ENCODE results near the gene DEAF1. TPM values are rescaled to one million over a fixed set of nuclear protein-coding genes. Genes with fewer than 3 reads are reported as not detected.

The DEAF1 gene
- total RNA-seq, 1 donor from 2014 or later: 54.9 TPM

DNA sequence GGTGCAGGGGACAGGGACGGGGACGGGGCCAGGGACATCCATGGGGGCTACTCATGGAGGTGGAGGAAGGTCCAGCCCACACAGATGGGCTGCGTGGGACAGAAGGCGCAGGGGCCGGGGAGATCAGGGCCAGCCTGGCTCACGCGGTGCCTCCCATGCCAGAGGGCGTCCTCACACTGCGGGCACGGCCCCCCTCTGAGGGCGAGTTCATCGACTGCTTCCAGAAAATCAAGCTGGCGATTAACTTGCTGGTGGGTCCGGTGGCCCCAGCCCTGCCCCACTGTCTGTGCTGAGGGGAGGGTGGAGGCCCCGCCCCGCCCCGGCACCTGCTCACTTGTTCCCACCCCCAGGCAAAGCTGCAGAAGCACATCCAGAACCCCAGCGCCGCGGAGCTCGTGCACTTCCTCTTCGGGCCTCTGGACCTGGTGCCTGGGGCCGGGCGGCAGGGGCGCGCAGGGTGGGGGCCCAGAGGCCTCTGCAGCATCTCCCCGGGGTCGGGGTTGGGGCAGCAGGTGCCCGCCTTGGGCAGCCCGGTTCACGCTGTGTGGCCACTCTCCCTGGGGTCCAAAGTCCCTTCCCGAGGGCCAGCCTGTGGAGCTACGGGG, 26.8 kb upstream of the DEAF1 start:
- no peak for DNase-seq (ENCODE audit: low spot score)

DNA sequence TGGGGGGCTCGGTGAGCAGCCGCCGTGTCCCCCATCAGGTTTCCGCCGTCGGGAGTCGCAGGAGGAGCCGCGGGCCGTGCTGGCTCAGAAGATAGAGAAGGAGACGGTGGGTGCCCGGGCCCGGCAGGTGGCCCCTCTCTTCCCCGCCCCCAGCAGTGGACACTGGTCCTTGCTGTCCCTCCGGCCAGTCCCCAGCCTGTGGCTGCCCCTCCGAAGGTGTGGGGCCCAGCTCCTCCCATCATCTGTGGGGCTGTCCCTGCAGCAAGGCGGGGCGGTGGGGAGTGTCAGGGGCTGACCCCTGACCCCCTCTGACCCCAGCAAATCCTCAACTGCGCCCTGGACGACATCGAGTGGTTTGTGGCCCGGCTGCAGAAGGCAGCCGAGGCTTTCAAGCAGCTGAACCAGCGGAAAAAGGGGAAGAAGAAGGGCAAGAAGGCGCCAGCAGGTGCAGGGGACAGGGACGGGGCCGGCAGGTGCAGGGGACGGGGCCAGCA, 26.3 kb upstream of the DEAF1 start:
- no peak for DNase-seq (ENCODE audit: low spot score)

DNA sequence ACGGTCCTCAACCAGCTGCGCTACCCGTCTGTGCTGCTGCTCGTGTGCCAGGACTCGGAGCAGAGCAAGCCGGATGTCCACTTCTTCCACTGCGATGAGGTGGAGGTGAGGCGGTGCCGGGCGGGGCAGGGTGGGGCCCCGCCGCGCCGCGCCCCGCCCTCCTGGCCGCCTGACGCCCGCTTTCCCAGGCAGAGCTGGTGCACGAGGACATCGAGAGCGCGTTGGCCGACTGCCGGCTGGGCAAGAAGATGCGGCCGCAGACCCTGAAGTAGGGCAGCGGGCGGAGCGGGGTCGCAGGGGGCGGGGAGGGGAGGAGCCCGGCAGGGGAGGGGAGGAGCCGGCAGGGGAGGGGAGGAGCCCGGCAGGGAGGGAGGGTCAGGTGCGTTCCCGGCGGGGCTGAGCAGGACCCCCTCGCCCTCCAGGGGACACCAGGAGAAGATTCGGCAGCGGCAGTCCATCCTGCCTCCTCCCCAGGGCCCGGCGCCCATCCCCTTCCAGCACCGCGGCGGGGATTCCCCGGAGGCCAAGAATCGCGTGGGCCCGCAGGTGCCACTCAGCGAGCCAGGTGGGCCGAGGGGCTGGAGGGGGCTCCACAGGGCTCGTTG, 25.7 kb upstream of the DEAF1 start:
- DNase-seq (ENCODE audit: low spot score): no peak

DNA sequence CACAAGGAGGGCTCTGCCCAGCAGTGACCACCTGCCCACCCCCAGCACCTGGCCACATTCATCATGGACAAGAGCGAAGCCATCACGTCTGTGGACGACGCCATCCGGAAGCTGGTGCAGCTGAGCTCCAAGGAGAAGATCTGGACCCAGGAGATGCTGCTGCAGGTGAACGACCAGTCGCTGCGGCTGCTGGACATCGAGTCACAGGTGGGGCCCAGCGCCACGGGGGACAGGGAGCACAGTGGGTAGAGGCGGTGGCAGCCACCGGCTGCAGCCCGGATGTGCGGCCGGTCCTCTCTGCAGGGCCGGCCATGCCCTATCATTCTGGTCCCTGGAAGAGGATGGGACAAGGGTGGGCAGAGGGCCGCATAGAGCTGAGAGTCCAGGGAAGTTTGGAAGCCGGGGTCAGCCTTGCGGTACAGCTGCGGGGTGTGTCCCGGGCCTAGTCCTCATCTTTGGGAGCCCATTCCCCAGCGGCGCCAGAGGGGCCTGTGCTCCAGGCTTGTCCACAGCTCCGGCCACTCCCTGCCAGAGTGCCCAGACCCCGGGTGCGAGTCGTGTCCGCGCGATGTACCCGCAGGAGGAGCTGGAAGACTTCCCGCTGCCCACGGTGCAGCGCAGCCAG, 25.1 kb upstream of the DEAF1 start:
- DNase-seq (ENCODE audit: low spot score): no peak

DNA sequence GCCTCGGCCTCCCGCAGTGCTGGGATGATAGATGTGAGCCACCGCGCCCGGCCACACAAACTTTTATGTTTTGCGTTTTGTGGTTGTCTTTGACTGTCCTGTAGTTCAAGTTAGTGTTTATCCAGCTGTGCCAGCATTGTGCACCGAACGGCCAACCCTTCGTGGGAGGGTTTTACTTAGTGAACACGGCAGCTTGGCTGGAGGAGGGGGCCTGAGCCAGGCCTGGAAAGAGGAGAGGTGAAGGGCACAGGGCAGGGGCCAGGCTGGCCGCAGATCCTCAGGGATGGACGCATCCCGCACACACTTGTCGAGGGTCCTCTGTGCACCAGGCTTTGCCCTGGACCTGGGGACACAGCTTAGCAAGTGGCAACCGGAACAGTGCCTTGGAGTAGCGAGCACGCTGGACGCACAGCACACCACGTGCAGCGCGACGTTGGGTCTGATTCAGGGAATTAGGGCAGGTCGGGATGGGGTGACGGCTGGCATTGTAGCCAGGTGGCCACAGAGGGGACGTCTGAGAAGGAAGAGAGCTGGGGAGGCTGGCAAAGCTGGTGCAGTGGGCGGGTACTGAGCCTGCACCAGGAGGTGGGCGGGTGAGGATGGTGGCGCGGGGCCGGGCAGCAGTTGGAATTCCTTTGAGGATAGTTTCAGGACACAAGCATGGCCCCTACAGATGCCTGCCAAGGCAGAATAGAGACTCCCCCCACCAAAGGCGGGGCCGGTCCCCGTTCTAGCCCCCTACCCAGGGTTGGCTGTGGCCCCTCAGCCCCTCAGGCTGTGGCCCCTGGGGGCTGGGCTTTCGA, 24.4 kb upstream of the DEAF1 start:
- no peak for DNase-seq (ENCODE audit: low spot score)

DNA sequence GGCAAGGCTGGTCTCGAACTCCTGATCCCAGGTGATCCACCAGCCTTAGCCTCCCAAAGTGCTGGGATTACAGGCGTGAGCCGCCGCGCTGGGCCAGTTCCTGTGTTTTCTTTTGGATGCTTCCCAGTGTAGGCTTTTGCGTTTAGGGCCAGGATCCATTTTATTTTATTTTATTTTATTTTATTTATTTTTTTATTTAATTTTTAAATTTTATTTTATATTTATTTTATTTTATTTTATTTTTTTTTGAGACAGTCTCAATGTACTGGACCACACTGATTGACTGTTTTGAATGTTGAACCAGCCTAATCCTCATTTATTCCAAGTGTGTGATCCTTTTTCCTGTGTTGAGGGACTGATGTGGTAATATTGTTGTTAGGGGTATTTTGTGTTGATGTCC, 19.4 kb upstream of the DEAF1 start:
- no peak for DNase-seq (ENCODE audit: low spot score)

DNA sequence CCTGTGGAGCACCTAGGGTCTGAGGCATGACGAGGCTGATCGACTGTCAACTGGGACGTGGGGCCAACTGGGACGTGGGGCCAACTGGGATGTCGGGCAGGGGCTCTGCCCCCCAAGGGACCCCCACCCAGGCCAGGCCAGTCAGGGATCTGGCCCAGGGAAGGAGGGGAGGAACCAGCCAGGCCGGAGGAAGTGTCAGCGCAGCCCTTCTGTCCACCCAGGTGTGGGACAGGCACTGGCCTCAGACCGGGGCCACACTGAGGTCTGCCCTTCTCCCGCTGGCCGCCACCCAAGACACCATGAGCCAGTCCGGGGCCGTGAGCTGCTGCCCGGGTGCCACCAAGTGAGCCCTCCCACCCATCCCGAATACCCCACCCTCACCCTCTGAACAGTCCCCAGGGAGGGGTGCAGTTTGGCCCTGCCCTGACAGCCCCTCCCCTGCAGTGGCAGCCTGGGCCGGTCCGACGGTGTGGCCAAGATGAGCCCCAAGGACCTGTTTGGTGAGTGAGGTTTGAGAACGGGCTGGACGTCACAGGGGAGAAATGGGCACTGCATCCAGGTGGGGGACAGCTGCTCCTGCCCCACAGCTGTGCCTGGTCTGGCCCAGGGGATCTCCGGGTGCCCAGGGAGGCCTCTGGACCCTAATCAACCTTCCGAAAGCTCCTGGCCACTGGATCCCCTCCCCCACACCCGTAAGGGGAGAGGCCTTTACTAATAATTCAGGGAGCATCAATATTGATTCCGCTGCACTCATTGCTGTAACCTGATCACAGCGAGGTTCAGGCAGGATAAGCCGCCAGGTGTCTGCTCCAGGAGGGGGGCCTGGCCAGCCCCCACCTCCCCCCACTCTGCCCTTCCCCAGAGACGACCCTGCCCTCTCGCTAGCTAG, 14.3 kb upstream of the DEAF1 start:
- DNase-seq (ENCODE audit: low spot score): no peak

DNA sequence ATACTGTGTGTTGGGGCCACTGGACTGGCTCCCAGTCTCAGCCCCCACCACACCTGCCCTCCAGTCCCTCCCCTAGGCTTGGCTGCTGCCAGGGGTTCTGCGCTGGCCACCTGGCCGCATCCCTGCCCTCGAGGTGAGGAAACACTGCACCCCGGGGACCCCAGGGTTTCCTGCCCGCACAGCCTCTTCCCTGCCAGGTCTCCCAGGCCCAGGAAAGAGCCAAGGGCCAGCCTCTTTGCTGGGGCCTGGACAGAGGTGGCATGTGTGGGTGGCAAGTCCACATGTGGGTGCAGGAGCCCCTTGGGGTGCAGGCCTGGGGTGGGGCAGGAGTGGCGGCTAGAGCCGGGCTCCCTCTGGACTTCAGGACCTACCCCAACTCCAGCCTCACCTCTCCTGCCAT, 13.5 kb upstream of the DEAF1 start:
- no peak for DNase-seq (ENCODE audit: low spot score)

DNA sequence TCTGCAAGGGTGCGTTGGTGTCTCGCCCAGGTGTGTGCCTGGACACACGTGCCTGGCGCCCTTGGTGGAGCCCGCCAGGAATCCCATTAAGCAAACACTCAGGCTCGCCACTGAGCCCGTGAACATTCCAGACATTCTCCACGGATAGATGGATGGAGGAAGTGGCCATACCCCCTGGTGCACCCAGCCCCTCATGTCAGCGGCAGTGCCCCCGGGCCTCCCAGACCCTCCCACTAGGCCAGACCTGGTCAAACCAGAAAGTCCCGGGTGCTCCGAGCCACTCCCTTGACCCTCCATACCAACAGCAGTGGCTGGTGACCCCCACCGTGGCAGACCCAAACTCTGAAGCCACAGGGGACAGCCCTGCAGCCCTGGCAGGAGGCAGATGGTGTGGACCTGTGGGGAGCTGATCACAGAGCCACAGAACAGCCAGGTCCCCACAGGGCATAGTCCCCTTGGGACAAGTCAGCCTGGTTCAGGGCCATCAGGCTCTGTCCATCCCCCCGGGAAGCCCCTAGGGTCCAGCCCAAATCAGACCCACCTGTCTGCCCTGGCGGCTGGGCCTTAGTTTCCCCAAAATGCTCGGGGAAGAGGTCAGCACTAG, 12.9 kb upstream of the DEAF1 start:
- no peak for DNase-seq (ENCODE audit: low spot score)

DNA sequence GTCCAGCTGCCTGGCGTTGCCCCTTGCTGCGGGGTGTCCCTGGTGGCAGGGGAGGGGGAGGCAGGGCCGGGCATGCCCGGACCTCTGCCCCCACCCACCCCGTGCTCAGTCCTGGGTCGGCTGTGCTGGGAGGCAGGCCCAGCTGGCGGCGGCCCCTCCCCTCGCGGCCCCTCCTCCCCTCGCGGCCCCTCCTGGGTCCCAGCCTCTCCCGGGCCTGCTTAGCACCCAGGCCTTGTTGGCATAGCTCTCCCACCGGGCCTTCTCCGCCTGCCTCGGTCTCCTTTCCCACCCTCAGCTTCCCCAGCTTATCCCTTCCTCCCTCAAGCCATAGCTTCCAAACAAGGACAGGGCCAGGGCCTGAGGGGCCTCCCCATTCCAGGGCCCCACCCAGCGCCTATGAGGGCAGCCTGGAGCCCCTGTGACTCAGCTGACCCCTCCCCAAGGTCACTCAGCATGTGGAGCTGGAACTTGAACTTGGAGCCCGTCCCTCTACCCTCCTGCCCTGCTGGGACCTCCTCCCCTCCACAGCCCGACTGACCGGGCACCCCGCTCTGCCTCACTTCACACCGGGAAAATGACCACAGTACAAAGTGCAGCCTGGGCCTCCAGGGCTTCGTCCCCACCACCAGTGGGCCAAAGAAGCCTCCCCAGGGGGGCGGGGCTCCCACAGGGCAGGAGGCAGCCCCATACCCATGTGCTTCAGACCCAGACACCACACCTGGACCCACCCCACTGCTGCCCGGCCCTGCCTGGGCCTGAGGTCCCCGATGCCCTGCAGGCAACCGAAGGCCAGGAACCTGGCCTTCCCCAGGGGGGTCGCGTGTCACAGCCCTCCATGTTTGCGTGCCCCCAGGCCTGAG, 12.2 kb upstream of the DEAF1 start:
- DNase-seq (ENCODE audit: low spot score): peak; percentile 63

DNA sequence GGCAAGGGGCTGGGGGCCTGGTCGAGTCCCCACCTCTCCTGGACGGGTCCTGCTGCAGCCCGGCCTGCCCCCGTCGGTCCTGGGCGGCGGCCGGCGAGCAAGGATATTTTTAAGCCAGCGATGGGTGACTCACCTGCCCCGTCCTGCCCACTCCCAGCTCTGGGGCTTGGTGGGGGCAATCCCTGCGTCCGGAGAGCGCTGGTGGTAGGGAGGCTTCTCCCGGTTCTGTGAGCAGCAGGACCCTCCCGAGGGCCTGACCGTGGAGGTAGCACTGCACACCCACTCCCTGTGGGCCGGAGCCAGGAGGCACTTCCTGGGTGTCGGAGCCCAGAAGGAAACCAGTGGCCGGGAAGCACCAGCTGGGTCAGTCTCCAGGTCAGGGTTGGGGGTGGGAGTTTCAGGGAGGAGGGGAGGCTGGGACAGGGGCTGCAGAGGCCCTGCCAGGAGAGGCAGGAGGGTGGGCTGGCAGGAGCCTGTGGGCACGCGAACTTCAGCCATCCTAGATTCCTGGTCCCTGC, 11.5 kb upstream of the DEAF1 start:
- DNase-seq (ENCODE audit: low spot score): no peak

DNA sequence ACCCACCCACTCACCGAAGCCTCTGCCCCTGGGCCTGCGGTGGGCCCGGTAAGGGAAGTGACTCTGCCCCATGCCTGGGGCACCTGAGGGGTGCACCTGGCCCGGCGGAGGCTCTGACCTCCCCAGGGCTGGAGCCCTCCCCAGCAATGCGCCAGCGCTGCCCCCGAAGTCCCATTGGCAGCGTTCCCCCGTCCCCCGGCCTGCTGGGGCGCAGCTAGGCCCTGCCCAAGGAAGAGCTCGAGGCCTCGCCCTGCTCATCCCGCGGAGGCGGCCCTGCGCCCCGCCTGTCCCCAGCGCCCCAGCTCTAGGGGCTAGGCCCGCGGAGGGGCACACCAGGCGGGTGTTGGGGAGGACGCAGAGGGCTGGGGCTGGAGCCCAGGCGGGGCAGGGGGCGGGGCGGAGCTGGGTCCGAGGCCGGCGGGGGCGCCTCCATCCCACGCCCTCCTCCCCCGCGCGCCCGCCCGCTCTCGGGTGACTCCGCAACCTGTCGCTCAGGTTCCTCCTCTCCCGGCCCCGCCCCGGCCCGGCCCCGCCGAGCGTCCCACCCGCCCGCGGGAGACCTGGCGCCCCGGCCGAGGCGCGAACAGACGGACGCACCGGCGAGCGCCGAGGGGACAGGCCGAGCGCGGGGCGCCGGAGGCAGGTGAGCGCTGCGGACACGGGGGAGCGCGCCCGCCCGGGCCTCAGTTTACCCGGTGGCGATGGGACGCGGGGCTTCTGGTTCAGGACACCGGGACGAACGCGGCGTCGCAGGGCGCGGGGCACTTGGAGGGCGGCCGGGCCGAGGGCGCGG, 10.8 kb upstream of the DEAF1 start, which contains the start of gene EPS8L2:
Gene EPS8L2, plus strand, starts transcription at position 586 of the 793 bp plus-strand sequence. CDS start 3,177 bp downstream, outside the sequence.
- DNase-seq (ENCODE audit: low spot score): no peak

DNA sequence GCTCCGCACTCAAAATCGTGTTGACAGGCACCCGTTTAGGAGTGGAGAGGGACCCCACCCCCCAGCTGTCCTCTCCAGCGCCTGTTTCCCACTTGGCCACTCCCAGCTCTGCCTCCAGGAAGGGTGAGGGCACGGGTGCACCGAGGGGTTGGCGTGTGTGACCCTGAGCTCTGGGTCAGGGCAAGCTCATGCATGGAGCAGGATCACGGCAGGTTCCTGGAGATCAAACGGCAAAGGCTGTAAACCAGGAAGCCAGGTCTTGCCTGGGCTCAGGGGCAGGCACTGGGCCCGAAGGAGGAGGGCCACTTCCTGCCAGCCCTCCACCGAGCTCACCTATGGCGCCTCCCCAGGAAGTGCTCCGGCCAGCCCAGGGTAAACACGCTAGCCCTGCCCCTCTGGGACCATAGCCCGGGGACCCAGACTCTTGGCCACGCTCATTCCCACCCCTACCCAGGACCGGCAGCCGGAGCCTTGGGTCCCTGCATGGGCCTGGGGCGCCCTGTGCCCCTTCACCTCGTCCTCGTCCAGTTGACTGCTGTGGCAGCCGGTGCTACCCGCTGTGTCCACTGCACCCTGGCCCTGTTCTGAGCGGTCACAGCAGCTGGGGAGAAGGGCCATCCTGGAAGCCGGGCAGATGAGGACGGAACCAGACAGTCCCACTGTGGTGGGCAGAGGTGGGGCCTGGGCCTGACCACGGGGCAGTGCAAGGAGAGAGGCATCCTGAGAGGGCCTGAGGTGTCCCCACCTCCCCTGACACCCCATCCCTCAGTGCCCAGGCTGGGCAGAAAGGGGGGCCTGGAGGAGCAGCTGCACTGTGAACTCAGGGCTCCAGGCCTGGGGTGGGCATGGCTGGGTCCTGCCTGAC, 10.0 kb upstream of the DEAF1 start:
- no peak for DNase-seq (ENCODE audit: low spot score)

DNA sequence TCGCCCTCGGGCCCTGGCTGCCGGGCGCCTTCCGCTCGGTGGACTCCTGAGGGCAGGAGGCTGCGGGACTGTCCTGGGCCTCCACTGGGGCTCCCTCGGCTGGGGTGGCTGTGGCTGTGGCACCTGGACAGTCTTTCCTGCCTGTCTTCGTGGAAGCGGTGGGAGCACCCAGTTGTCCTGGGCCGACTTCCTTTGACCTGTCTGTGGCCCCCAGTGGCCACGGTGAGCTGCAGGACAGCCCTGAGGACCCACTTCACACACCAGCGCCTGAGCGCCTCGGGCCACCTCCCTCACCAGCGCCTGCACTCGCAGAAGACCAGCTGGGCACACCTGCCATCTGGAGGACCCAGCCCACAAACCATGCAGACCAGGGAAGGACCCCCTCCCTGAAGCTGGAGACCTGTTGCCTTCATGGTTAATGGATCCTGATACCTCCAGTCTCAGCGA, 9.2 kb upstream of the DEAF1 start:
- no peak for DNase-seq (ENCODE audit: low spot score)

DNA sequence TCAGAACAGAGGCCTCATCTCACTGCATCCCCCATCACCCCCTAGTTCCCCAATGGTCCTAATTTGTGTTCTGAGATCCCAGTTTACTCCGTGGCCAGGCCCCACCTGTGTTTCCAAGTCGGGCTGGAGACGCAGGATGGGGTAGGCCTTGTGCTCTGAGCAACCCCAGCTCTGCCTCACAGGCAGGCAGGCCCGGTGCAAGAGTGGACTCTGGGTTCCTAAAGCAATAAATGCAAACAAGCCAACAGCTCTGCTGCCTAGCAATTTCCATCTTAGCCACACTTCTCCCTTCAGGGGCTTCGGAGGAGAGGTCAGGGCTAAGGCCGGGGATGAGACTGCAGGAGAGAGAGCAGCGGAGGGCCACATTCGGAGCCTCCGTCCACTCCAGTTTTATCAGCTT, 8.5 kb upstream of the DEAF1 start:
- DNase-seq (ENCODE audit: low spot score): no peak

DNA sequence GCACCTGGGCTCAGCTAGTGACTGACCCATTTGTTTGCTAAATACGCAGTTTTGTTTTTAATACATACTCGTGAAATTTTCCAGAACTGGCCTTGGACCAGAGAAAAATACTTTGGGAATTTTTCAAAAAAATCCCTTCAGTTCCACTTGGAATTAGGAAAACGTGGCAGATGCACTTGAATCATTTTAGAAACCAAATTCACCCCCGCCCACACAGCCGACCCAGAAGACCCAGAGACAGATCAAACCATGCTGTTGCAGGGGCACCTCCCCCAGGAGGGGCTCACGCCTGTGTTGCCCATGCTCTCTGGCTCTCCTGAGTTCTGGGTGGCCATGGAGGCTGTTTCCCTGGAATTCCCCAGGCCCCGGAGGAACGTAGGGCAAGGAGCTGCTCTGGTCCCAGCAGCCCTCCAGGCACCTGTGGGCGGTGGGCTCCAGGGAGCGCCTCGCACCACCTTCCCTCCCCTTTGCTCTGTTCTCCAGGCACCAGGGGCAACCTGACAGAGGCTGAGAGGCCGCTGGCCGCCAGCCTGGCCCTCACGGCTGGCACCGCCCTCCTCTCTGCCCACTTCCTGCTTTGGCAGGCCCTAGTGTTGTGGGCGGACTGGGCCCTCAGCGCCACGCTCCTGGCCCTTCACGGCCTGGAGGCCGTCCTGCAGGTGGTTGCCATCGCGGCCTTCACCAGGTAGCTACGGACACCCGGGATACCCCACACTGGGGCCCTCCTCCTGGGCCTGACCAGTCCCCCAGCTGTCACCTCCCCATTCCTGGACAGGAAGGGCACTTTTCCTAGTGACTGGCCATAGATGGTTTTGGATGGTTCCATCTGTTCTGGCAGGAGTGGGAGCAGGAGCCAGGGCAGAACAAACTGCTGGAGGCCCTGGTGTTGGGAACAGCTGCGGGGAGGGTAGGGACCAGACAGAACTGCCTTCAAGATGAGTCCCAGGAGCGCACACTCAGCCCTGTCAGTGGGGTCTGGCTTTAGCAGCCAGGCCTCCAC, 7.7 kb upstream of the DEAF1 start:
- DNase-seq (ENCODE audit: low spot score): no peak

Data from umbilical cord (tissue), 2 donors.